CD4-positive, alpha-beta T cell (primary cell): Measurements from ENCODE around the gene TBC1D22A. TPM values are rescaled to one million over a fixed set of nuclear protein-coding genes. Genes with fewer than 3 reads are reported as not detected.

Experiments
- ATAC-seq: fragments of 200-7000 bp; cut with Tn5 transposase; one replicate; pipeline ENCODE4 v1.10.0; 2022; ENCODE audit warnings: mild to moderate bottlenecking; ENCODE audit not compliant: poor library complexity
- CTCF ChIA-PET: fragments of 350-600 bp; sonication (Branson Sonifier 250); formaldehyde crosslinking; loops from one replicate; lab custom pipeline; 2021; ENCODE audit warnings: antibody characterized with exemption, inconsistent platforms; lab: Charles Lee
- POLR2A ChIA-PET: fragments of 350-600 bp; sonication (Branson Sonifier 250); formaldehyde crosslinking; loops from one replicate; lab custom pipeline; 2021; ENCODE audit warnings: antibody characterized with exemption, inconsistent platforms; lab: Charles Lee
- DNase-seq, 14 experiments: peaks; one replicate each; pipeline ENCODE4 v3.0.0-alpha.2; 2013 to 2020; ENCODE audit warnings: mixed read lengths in 2 of 14
- H3K27ac ChIP-seq, 2 donors: one replicate each; pipeline versions ENCODE4 v1.5.1 to v1.7.0; 2013; ENCODE audit warnings: low read length in 2 of 2, low read depth in 1 of 2, mild to moderate bottlenecking in 1 of 2
- H3K27me3 ChIP-seq, 2 experiments: 1 replicate in 1 of 2; 2 replicates in 1 of 2; pipeline versions ENCODE4 v1.6.1 to v1.7.0; 2013; ENCODE audit warnings: low read length in 2 of 2, control low read depth in 1 of 2, mild to moderate bottlenecking in 1 of 2, moderate library complexity in 1 of 2; ENCODE audit not compliant: insufficient read depth in 2 of 2, control insufficient read depth in 1 of 2
- H3K36me3 ChIP-seq: one replicate; pipeline ENCODE4 v1.6.1; 2013; ENCODE audit warnings: low read length, control low read depth; ENCODE audit not compliant: insufficient read depth
- H3K4me1 ChIP-seq: one replicate; pipeline ENCODE4 v1.6.1; 2013; ENCODE audit warnings: low read length, control low read depth; ENCODE audit not compliant: insufficient read depth
- H3K4me3 ChIP-seq: one replicate; pipeline ENCODE4 v1.5.1; 2013; ENCODE audit warnings: mild to moderate bottlenecking, low read length, moderate library complexity
- H3K9me3 ChIP-seq, 2 experiments: 1 replicate in 1 of 2; 2 replicates in 1 of 2; pipeline versions ENCODE4 v1.6.1 to v1.7.0; 2013; ENCODE audit warnings: low read length in 2 of 2, mild to moderate bottlenecking in 2 of 2, control low read depth in 1 of 2, moderate library complexity in 1 of 2; ENCODE audit not compliant: control insufficient read depth in 1 of 2, insufficient read depth in 1 of 2
- H3K27ac Mint-ChIP-seq: one replicate; pipeline ENCODE4 v1.8.0; 2020; ENCODE audit warnings: mixed read lengths
- H3K27me3 Mint-ChIP-seq: one replicate; pipeline ENCODE4 v1.8.0; 2021; ENCODE audit warnings: mixed read lengths
- H3K36me3 Mint-ChIP-seq: one replicate; pipeline ENCODE4 v1.8.0; 2021; ENCODE audit warnings: low read depth, mixed read lengths
- H3K4me1 Mint-ChIP-seq: one replicate; pipeline ENCODE4 v1.8.0; 2021; ENCODE audit warnings: low read depth, mixed read lengths
- H3K4me3 Mint-ChIP-seq: one replicate; pipeline ENCODE4 v1.8.0; 2020; ENCODE audit warnings: mild to moderate bottlenecking, mixed read lengths
- H3K9me3 Mint-ChIP-seq: one replicate; pipeline ENCODE4 v1.8.0; 2020; ENCODE audit warnings: mixed read lengths
- CTCF ChIP-seq: fragments of 200-600 bp; IDR thresholded peaks from one replicate; pipeline ENCODE4 v1.8.0; 2022; ENCODE audit warnings: antibody characterized with exemption, mild to moderate bottlenecking
- intact Hi-C, 2 experiments: fragments of 100-400 bp; cut with DNase I in 1 of 2; cut with micrococcal nuclease in 1 of 2; formaldehyde crosslinking; loops; one replicate each; pipeline versions ENCODE4 v1.15.1 to v1.9.0; 2023 to 2025; cut with DNase I, micrococcal nuclease
- polyA plus RNA-seq, 2 donors: library from polyadenylated mRNA; unstranded; fragments of 120-200 nt; gene quantifications; one replicate each; pipeline ENCODE4 v1.2.1, GENCODE V29; 2013
- total RNA-seq, 174 experiments: library from RNA in 2 of 174; stranded (reverse) in 2 of 174; gene quantifications; one replicate each; pipeline ENCODE4 v1.2.3 and lab custom pipeline; 2021 to 2026

Gene TBC1D22A
- total RNA-seq (10 to 100 TPM; 27.1 to 31.7 TPM), total RNA-seq (lab: John Stamatoyannopoulos, UW) (23.0 to 104 (median 48.3) reads per million in 172 experiments)
- polyA plus RNA-seq (2013, experiment 1 of 2): 22.7 TPM
- polyA plus RNA-seq (2013, experiment 2 of 2): 26.6 TPM

GRCh38 chr22:46762238-46763050, at the start of gene TBC1D22A:
TBC1D22A (plus strand) TSS chr22:46762650; CDS start chr22:46762787, 137 bp downstream.
- Mint-ChIP-seq H3K4me1 (peaks cover 64% of the 10 kb centered on the region), H3K27ac (peak within 1 kb of the TSS; percentile 100), H3K9me3 (no peaks in the 10 kb centered on the region), H3K4me3 (peak within 1 kb of the TSS; percentile 99), H3K36me3 (peaks cover 39% of the 10 kb centered on the region), H3K27me3 (no peaks in the 10 kb centered on the region)
- POLR2A ChIA-PET: interaction anchor here (0.8 to 6.1 kb wide), 21 partner anchors 8 to 727 kb away, joined by 3 to 78 read pairs (median 6); partner anchors contain the start of gene CERK
- H3K27ac ChIP-seq: peak within 1 kb of the TSS; percentile 92
- intact Hi-C loops: loop anchor here (1.0 to 2.0 kb wide), 7 partner anchors 14 to 88 kb away; partner anchors contain the start of gene CERK (in 1 of the 2)
- ATAC-seq (peak; percentile 86), DNase-seq (peak; percentile 91 to 97 (median 93))
- peak within 1 kb of the TSS; percentile 77 for H3K4me3 ChIP-seq
- CTCF ChIA-PET: interaction anchor here (0.7 to 11.7 kb wide), 6 partner anchors 10 to 40 kb away, joined by 3 to 130 read pairs (median 10); no protein-coding TSS in a partner anchor
- H3K9me3 ChIP-seq: no peaks in the 10 kb centered on the region
- H3K36me3 ChIP-seq: peaks cover 9% of the 10 kb centered on the region
- no peak for TF ChIP-seq CTCF
- H3K27me3 ChIP-seq: no peaks in the 10 kb centered on the region
- H3K4me1 ChIP-seq: peaks cover 57% of the 10 kb centered on the region

- TF ChIP-seq CTCF: no peak
- ChIA-PET POLR2A (no interaction called here), CTCF (no interaction called here)
- intact Hi-C loops: no loop called here
- H3K27me3 ChIP-seq: no peaks in the 10 kb centered on the region
- Mint-ChIP-seq H3K36me3 (peaks cover 85% of the 10 kb centered on the region), H3K4me1 (peaks cover 16% of the 10 kb centered on the region), H3K27ac (peak overlapping the region; percentile 82), H3K4me3 (no peak overlapping the region), H3K27me3 (no peaks in the 10 kb centered on the region), H3K9me3 (no peaks in the 10 kb centered on the region)
- no peaks in the 10 kb centered on the region for H3K9me3 ChIP-seq
- no peak overlapping the region for H3K27ac ChIP-seq
- DNase-seq (no peak), ATAC-seq (no peak)
- H3K36me3 ChIP-seq: peaks cover 79% of the 10 kb centered on the region
- no peak overlapping the region for H3K4me3 ChIP-seq
- H3K4me1 ChIP-seq: peaks cover 3% of the 10 kb centered on the region
These were observed 47.9 kb upstream of the TBC1D22A start for GRCh38 chr22:46714550-46714949.

- intact Hi-C loops: no loop called here
- no peak overlapping the region for H3K27ac ChIP-seq
- ChIA-PET POLR2A (interaction anchor here (2.1 kb wide), 1 partner anchor 43 kb away, joined by 6 read pairs; the partner anchor contains the start of gene TBC1D22A), CTCF (interaction anchor here (1.0 kb wide), 1 partner anchor 157 kb away, joined by 4 read pairs; no protein-coding TSS in a partner anchor)
- DNase-seq (no peak), ATAC-seq (no peak)
- no peak overlapping the region for H3K4me3 ChIP-seq
- Mint-ChIP-seq H3K9me3 (no peaks in the 10 kb centered on the region), H3K4me3 (no peak overlapping the region), H3K27ac (no peak overlapping the region), H3K4me1 (peaks cover 14% of the 10 kb centered on the region), H3K36me3 (peaks cover 80% of the 10 kb centered on the region), H3K27me3 (no peaks in the 10 kb centered on the region)
- H3K36me3 ChIP-seq: peaks cover 74% of the 10 kb centered on the region
- H3K4me1 ChIP-seq: peaks cover 18% of the 10 kb centered on the region
- H3K9me3 ChIP-seq: no peaks in the 10 kb centered on the region
- TF ChIP-seq CTCF: no peak
- H3K27me3 ChIP-seq: no peaks in the 10 kb centered on the region
These were observed 42.5 kb upstream of the TBC1D22A start for GRCh38 chr22:46719921-46720320.
